ENCODE data around the gene TBC1D2B. TPM values are rescaled to one million over a fixed set of nuclear protein-coding genes. Genes with fewer than 3 reads are reported as not detected.

The TBC1D2B gene
- total RNA-seq, 1 experiment from 2014 or later: 18.3 TPM

- TF ChIP-seq, protein P1, sequence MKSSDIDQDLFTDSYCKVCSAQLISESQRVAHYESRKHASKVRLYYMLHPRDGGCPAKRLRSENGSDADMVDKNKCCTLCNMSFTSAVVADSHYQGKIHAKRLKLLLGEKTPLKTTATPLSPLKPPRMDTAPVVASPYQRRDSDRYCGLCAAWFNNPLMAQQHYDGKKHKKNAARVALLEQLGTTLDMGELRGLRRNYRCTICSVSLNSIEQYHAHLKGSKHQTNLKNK (CRISPR knock-in tag; IDR thresholded peaks at IDR 0.05): no peak
- TF ChIP-seq ZNF396 (CRISPR knock-in tag; IDR thresholded peaks at IDR 0.05; ENCODE audit: borderline replicate concordance) (no peak), SP1 (CRISPR knock-in tag; conservative IDR thresholded peaks at IDR 0.05) (no peak), ZNF232 (CRISPR knock-in tag; IDR thresholded peaks at IDR 0.05) (no peak), CTCF (IDR thresholded peaks at IDR 0.05) (no peak), ZNF532 (CRISPR knock-in tag; IDR thresholded peaks at IDR 0.05; ENCODE audit: borderline replicate concordance) (no peak)
Observed at GRCh38 chr15:78054966-78055365, 22.5 kb downstream of the TBC1D2B start (continued).

DNA sequence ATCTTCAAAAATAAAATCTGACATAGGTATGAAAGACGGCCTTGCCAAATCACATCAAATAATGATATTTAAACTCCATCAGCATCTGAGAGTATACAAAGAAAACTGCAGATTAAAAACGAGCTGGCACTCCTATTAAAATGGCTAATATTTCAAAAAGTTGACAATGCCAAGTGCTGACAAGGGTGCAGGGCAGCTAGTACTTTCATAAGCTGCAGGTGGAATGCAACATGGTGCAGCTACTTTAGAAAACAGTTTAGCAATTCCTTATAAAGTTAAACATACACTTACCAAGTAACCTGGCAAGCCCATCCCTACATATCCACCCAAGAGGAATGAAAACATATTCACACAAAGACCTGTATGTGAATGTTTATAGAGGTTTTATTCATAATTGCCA lies 23.0 kb downstream of the TBC1D2B start:
- no peaks in the 10 kb centered on the region for H3K27me3 Mint-ChIP-seq (ENCODE audit: low read depth)
- CTCF ChIA-PET: interaction anchor here (1.3 to 1.4 kb wide), 2 partner anchors 54 to 141 kb away, joined by 3 read pairs; no protein-coding TSS in a partner anchor
- no peak overlapping the region for H3K4me3 Mint-ChIP-seq
- DNase-seq (ENCODE audit: low spot score) (no peak), ATAC-seq (no peak)
- H3K27ac Mint-ChIP-seq: no peak overlapping the region
- no peaks in the 10 kb centered on the region for H3K36me3 Mint-ChIP-seq
- POLR2A ChIA-PET: no interaction called here
- H3K9me3 Mint-ChIP-seq: no peaks in the 10 kb centered on the region
- no peak for TF ChIP-seq ZNF423 (CRISPR knock-in tag; IDR thresholded peaks at IDR 0.05)
- TF ChIP-seq, protein P2, sequence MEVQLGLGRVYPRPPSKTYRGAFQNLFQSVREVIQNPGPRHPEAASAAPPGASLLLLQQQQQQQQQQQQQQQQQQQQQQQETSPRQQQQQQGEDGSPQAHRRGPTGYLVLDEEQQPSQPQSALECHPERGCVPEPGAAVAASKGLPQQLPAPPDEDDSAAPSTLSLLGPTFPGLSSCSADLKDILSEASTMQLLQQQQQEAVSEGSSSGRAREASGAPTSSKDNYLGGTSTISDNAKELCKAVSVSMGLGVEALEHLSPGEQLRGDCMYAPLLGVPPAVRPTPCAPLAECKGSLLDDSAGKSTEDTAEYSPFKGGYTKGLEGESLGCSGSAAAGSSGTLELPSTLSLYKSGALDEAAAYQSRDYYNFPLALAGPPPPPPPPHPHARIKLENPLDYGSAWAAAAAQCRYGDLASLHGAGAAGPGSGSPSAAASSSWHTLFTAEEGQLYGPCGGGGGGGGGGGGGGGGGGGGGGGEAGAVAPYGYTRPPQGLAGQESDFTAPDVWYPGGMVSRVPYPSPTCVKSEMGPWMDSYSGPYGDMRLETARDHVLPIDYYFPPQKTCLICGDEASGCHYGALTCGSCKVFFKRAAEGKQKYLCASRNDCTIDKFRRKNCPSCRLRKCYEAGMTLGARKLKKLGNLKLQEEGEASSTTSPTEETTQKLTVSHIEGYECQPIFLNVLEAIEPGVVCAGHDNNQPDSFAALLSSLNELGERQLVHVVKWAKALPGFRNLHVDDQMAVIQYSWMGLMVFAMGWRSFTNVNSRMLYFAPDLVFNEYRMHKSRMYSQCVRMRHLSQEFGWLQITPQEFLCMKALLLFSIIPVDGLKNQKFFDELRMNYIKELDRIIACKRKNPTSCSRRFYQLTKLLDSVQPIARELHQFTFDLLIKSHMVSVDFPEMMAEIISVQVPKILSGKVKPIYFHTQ (CRISPR knock-in tag; IDR thresholded peaks at IDR 0.05): no peak
- no peak for TF ChIP-seq USF2 (CRISPR knock-in tag; IDR thresholded peaks at IDR 0.05)
- TF ChIP-seq, protein P3, sequence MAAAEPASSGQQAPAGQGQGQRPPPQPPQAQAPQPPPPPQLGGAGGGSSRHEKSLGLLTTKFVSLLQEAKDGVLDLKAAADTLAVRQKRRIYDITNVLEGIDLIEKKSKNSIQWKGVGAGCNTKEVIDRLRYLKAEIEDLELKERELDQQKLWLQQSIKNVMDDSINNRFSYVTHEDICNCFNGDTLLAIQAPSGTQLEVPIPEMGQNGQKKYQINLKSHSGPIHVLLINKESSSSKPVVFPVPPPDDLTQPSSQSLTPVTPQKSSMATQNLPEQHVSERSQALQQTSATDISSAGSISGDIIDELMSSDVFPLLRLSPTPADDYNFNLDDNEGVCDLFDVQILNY (CRISPR knock-in tag; IDR thresholded peaks at IDR 0.05): no peak
- TF ChIP-seq ZNF138 (CRISPR knock-in tag; conservative IDR thresholded peaks at IDR 0.05): no peak
- no peak for TF ChIP-seq MLX (CRISPR knock-in tag; IDR thresholded peaks at IDR 0.05)
- TF ChIP-seq, protein P4, sequence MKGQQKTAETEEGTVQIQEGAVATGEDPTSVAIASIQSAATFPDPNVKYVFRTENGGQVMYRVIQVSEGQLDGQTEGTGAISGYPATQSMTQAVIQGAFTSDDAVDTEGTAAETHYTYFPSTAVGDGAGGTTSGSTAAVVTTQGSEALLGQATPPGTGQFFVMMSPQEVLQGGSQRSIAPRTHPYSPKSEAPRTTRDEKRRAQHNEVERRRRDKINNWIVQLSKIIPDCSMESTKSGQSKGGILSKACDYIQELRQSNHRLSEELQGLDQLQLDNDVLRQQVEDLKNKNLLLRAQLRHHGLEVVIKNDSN (CRISPR knock-in tag; IDR thresholded peaks at IDR 0.05): no peak
- H3K4me1 Mint-ChIP-seq: peaks cover 32% of the 10 kb centered on the region

Measured in WTC11 (cell line).